A549 (cell line): Measurements from ENCODE around the gene SIRPA. TPM values are rescaled to one million over a fixed set of nuclear protein-coding genes. Genes with fewer than 3 reads are reported as not detected.

ENCODE experiments used
- ATAC-seq, 2 experiments: fragments of 200-7000 bp in 1 of 2; fragments of >200 bp in 1 of 2; cut with Nextera tagmentation in 1 of 2; cut with Tn5 transposase in 1 of 2; 3 replicates each; pipeline versions ENCODE4 v1.8.0 to v1.9.1; 2018 to 2020; ENCODE audit warnings: mild to moderate bottlenecking in 1 of 2, moderate library complexity in 1 of 2
- CTCF ChIA-PET: fragments of 300-600 bp; sonication (Branson Sonifier 250); formaldehyde crosslinking; extraction: SDS; loops from one replicate; lab custom pipeline; 2021; ENCODE audit warnings: antibody characterized with exemption, inconsistent platforms; lab: Yijun Ruan, JAX
- POLR2A ChIA-PET: fragments of 350-600 bp; formaldehyde crosslinking; extraction: SDS; loops from one replicate; lab custom pipeline; 2021; ENCODE audit warnings: antibody characterized with exemption, inconsistent platforms; lab: Yijun Ruan, JAX
- DNase-seq, 2 experiments: peaks; one replicate each; pipeline versions ENCODE4 v3.0.0 to v3.0.0-alpha.2; 2011 to 2016; ENCODE audit warnings: low read depth in 1 of 2, low spot score in 1 of 2
- FAIRE-seq: peaks from 2 replicates; lab custom pipeline; 2011; peaks lifted over from hg19 to GRCh38; lab: Jason Lieb, UNC
- H3K27ac ChIP-seq, 2 experiments: fragments of >200 bp; sonication (Bioruptor Twin); formaldehyde crosslinking; 3 replicates each; pipeline ENCODE4 v1.5.1; 2016 to 2017
- H3K4me1 ChIP-seq: fragments of >200 bp; sonication (Bioruptor Twin); formaldehyde crosslinking; 3 replicates; pipeline ENCODE4 v1.6.1; 2016
- H3K4me2 ChIP-seq: fragments of >200 bp; sonication (Bioruptor Twin); formaldehyde crosslinking; 3 replicates; pipeline ENCODE4 v1.6.1; 2016
- H3K4me3 ChIP-seq: fragments of >200 bp; sonication (Bioruptor Twin); formaldehyde crosslinking; 3 replicates; pipeline ENCODE4 v1.5.1; 2016
- H3K9me3 ChIP-seq: fragments of >200 bp; sonication (Bioruptor Twin); formaldehyde crosslinking; 3 replicates; pipeline ENCODE4 v1.6.1; 2016
- BHLHE40 ChIP-seq: IDR thresholded peaks from 2 replicates; pipeline ENCODE4 v1.6.1; 2012; ENCODE audit warnings: low read depth, low read length, inconsistent platforms
- CBX8 ChIP-seq: fragments of 200-600 bp; sonication (generic); IDR thresholded peaks from 2 replicates; pipeline ENCODE4 v1.6.1; 2016
- CTCF ChIP-seq: fragments of >200 bp; sonication (Bioruptor Twin); formaldehyde crosslinking; IDR thresholded peaks from 3 replicates; pipeline ENCODE4 v1.5.1; 2016
- EP300 ChIP-seq, 2 experiments: fragments of >200 bp; sonication (Bioruptor Twin); formaldehyde crosslinking; IDR thresholded peaks; 2 replicates in 1 of 2; 3 replicates in 1 of 2; pipeline ENCODE4 v1.6.1; 2016 to 2017
- FOXS1 ChIP-seq: fragments of 250-450 bp; sonication (Bioruptor Pico); IDR thresholded peaks from 2 replicates; pipeline ENCODE4 v1.5.0; 2020; ENCODE audit warnings: mild to moderate bottlenecking, moderate library complexity
- HOXA7 ChIP-seq: fragments of 250-450 bp; sonication (Bioruptor Pico); IDR thresholded peaks from 2 replicates; pipeline ENCODE4 v1.5.0; 2020; ENCODE audit warnings: mild to moderate bottlenecking, moderate library complexity
- JUN ChIP-seq, 2 experiments: fragments of >200 bp; sonication (Bioruptor Twin); formaldehyde crosslinking; IDR thresholded peaks; 2 replicates in 1 of 2; 3 replicates in 1 of 2; pipeline ENCODE4 v1.6.1; 2016 to 2017
- MAFK ChIP-seq: fragments of 450-650 bp; IDR thresholded peaks from 2 replicates; pipeline ENCODE4 v1.6.1; 2014; ENCODE audit not compliant: partially characterized antibody
- NR3C1 ChIP-seq: fragments of >200 bp; sonication (Bioruptor Twin); formaldehyde crosslinking; IDR thresholded peaks from 3 replicates; pipeline ENCODE4 v1.6.1; 2017
- PBX3 ChIP-seq: IDR thresholded peaks from 2 replicates; pipeline ENCODE4 v1.6.1; 2012
- POLR2A ChIP-seq: IDR thresholded peaks from 2 replicates; pipeline ENCODE4 v1.6.1; 2012; ENCODE audit warnings: mild to moderate bottlenecking, low read length
- REST ChIP-seq: fragments of 200-600 bp; sonication (generic); IDR thresholded peaks from 2 replicates; pipeline ENCODE4 v1.6.1; 2016; ENCODE audit warnings: antibody characterized with exemption, mild to moderate bottlenecking, moderate library complexity
- RFX5 ChIP-seq: fragments of 450-650 bp; IDR thresholded peaks from 2 replicates; pipeline ENCODE4 v1.7.1; 2014; ENCODE audit warnings: antibody characterized with exemption, mild to moderate bottlenecking, moderate library complexity
- RNF2 ChIP-seq: fragments of 200-600 bp; sonication (generic); IDR thresholded peaks from 2 replicates; pipeline ENCODE4 v1.6.1; 2016; ENCODE audit warnings: low read depth, mild to moderate bottlenecking, antibody characterized with exemption, moderate library complexity, borderline replicate concordance
- SREBF2 ChIP-seq: fragments of 450-650 bp; IDR thresholded peaks from 2 replicates; pipeline ENCODE4 v1.6.1; 2014; ENCODE audit warnings: mild to moderate bottlenecking, moderate library complexity
- ZFP36 ChIP-seq: fragments of 450-650 bp; IDR thresholded peaks from 2 replicates; pipeline ENCODE4 v1.6.1; 2014; ENCODE audit warnings: borderline replicate concordance; ENCODE audit not compliant: partially characterized antibody
- WGBS: methylation state at CpG from one replicate; pipeline ENCODE4 v1.1.6; 2017; ENCODE audit errors: missing lambda C conversion rate; 5-methylcytosine and 5-hydroxymethylcytosine counted together
- polyA plus RNA-seq, 4 experiments: library from polyadenylated mRNA; depleted of rRNA in 3 of 4; stranded (reverse); fragments of >200 nt; fragmentation: RNase III in 1 of 4; extraction: RNeasy Plus Mini Kit Qiagen cat#74134 plus additional on column Dnase treatment in 1 of 4; gene quantifications; 2 replicates in 3 of 4; 3 replicates in 1 of 4; pipeline ENCODE4 v1.2.3, GENCODE V29; 2011 to 2017
- TF ChIP-seq, protein P1 (sequence below): fragments of 150-350 bp; IDR thresholded peaks from 2 replicates; pipeline ENCODE4 v1.6.1; 2014; ENCODE audit warnings: low read depth, mild to moderate bottlenecking, low read length
- TF ChIP-seq, protein P2 (sequence below): fragments of 250-450 bp; sonication (Bioruptor Pico); IDR thresholded peaks from 2 replicates; pipeline ENCODE4 v1.5.0; 2021; ENCODE audit warnings: mild to moderate bottlenecking, moderate library complexity, borderline replicate concordance

Gene SIRPA
- polyA plus RNA-seq, 2 of the 4 experiments (the other 2 are of a cell fraction): 12.8 to 21.6 TPM

- POLR2A ChIA-PET: no interaction called here
These were observed 84.0 kb downstream of the SIRPA start for GRCh38 chr20:1979106-1979778.

GRCh38 chr20:1982686-1983085 lies 87.5 kb downstream of the SIRPA start:
- no peak for DNase-seq
- no peak overlapping the region for H3K4me3 ChIP-seq
- H3K9me3 ChIP-seq: no peaks in the 10 kb centered on the region
- no peak overlapping the region for H3K4me2 ChIP-seq
- ChIA-PET CTCF (interaction anchor here (0.7 to 0.8 kb wide), 2 partner anchors 11 to 190 kb away, joined by 3 read pairs; partner anchors contain the start of gene PDYN), POLR2A (no interaction called here)
- FAIRE-seq: no peak
- peak; percentile 36 to 55; a peak in 4 of 6 replicates for ATAC-seq
- no peaks in the 10 kb centered on the region for H3K4me1 ChIP-seq
- no peak overlapping the region for H3K27ac ChIP-seq
- WGBS: 86% methylated on average over 4 of the region's 5 CpGs
- TF ChIP-seq JUN (IDR thresholded peaks at IDR 0.05): no peak
- TF ChIP-seq, protein P1, sequence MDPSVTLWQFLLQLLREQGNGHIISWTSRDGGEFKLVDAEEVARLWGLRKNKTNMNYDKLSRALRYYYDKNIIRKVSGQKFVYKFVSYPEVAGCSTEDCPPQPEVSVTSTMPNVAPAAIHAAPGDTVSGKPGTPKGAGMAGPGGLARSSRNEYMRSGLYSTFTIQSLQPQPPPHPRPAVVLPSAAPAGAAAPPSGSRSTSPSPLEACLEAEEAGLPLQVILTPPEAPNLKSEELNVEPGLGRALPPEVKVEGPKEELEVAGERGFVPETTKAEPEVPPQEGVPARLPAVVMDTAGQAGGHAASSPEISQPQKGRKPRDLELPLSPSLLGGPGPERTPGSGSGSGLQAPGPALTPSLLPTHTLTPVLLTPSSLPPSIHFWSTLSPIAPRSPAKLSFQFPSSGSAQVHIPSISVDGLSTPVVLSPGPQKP: no peak
- TF ChIP-seq FOXS1 (CRISPR knock-in tag): no peak
- TF ChIP-seq RFX5: no peak
- TF ChIP-seq HOXA7 (CRISPR knock-in tag): no peak
- no peak for TF ChIP-seq SREBF2
- no peak for TF ChIP-seq BHLHE40
- TF ChIP-seq PBX3: no peak
- TF ChIP-seq CBX8: no peak
- no peak for TF ChIP-seq CTCF
- TF ChIP-seq, protein P2, sequence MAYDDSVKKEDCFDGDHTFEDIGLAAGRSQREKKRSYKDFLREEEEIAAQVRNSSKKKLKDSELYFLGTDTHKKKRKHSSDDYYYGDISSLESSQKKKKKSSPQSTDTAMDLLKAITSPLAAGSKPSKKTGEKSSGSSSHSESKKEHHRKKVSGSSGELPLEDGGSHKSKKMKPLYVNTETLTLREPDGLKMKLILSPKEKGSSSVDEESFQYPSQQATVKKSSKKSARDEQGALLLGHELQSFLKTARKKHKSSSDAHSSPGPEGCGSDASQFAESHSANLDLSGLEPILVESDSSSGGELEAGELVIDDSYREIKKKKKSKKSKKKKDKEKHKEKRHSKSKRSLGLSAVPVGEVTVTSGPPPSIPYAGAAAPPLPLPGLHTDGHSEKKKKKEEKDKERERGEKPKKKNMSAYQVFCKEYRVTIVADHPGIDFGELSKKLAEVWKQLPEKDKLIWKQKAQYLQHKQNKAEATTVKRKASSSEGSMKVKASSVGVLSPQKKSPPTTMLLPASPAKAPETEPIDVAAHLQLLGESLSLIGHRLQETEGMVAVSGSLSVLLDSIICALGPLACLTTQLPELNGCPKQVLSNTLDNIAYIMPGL (CRISPR knock-in tag): no peak
- TF ChIP-seq ZFP36: no peak
- TF ChIP-seq REST: no peak
- no peak for TF ChIP-seq RNF2
- TF ChIP-seq NR3C1: no peak
- no peak for TF ChIP-seq POLR2A

More at GRCh38 chr20:1979106-1979778, 84.0 kb downstream of the SIRPA start:
- no peak for DNase-seq
- 6% methylated on average over 3 of the region's 3 CpGs for whole genome bisulfite sequencing
- CTCF ChIA-PET: interaction anchor here (0.9 to 2.5 kb wide), 4 partner anchors 13 to 47 kb away, joined by 3 to 9 read pairs (median 6); no protein-coding TSS in a partner anchor
- H3K9me3 ChIP-seq: no peaks in the 10 kb centered on the region
- no peaks in the 10 kb centered on the region for H3K4me1 ChIP-seq
- no peak overlapping the region for H3K27ac ChIP-seq
- TF ChIP-seq JUN (IDR thresholded peaks at IDR 0.05) (no peak), EP300 (IDR thresholded peaks at IDR 0.05) (no peak), MAFK (no peak), REST (peak; percentile 76; the same call in 1 of the 2 replicates)
- TF ChIP-seq, all 56 proteins: peak for 1
- ATAC-seq: no peak
- FAIRE-seq: no peak
- Histone ChIP-seq H3K4me2 (no peak overlapping the region), H3K4me3 (no peak overlapping the region)
